GM21390 (cell line): ENCODE results near the gene ATG5.
A peak's percentile ranks its signal among the peaks of the same experiment; 100 is the strongest.

Experiments used
- ATAC-seq: cut with Tn5 transposase; IDR thresholded peaks from one replicate; pipeline ENCODE4 v1.9.1; 2021; ENCODE audit not compliant: unreplicated experiment

ATG5 gene

DNA sequence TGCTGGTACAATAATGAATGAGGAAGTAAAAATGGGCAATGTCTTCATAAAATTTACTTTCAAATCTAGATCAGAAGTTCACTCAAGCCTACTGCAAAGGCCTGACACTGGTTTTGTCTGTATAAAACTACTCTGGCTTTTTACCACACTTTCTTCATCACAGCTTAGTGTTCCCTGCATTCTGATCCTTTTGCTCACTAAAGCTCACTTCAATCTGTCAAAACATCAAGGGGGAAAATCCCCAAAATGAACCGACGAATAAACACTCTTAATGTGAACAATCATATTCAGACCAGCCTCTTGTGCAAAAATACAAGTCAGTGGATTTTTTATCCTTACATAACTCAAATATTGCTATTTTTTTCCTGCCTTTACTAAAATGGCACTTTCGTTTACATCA, 140.9 kb downstream of the ATG5 start:
- no peak for ATAC-seq

GRCh38 chr6:106183430-106183829, 142.1 kb downstream of the ATG5 start:
- no peak for ATAC-seq

- peak; percentile 84 for ATAC-seq
Observed at GRCh38 chr6:106182455-106182854, 143.1 kb downstream of the ATG5 start.

GRCh38 chr6:106181664-106182418, 143.7 kb downstream of the ATG5 start:
- peak; percentile 39 for ATAC-seq

DNA sequence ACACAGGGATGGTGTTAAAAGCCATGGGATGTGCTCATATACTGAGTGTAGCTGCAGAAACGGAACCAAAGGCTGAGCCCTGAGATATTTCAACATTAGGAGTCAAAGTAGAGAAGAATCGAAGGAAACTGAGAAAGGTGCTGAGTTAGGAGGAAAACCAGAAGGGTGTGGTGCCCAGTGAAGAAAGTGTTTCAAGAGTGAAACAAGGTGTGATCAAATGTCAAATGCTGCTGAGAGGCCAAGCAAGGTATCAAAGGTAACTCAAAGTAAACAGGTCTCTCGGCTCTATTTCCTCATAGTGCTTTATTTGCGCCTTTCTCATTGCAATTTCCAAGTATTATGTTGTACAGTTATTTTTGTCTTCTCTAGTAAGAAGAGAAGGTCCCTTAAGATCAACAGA, 145.4 kb downstream of the ATG5 start:
- ATAC-seq: no peak

- no peak for ATAC-seq
Observed at GRCh38 chr6:106178900-106179299, 146.7 kb downstream of the ATG5 start.

- no peak for ATAC-seq
Observed at GRCh38 chr6:106177786-106178185, 147.8 kb downstream of the ATG5 start.

- ATAC-seq: no peak
Observed at GRCh38 chr6:106173124-106173879, 152.3 kb downstream of the ATG5 start.

GRCh38 chr6:106170030-106170791, 155.3 kb downstream of the ATG5 start:
- no peak for ATAC-seq

- ATAC-seq: no peak
Observed at GRCh38 chr6:106169517-106169916, 156.0 kb downstream of the ATG5 start.

DNA sequence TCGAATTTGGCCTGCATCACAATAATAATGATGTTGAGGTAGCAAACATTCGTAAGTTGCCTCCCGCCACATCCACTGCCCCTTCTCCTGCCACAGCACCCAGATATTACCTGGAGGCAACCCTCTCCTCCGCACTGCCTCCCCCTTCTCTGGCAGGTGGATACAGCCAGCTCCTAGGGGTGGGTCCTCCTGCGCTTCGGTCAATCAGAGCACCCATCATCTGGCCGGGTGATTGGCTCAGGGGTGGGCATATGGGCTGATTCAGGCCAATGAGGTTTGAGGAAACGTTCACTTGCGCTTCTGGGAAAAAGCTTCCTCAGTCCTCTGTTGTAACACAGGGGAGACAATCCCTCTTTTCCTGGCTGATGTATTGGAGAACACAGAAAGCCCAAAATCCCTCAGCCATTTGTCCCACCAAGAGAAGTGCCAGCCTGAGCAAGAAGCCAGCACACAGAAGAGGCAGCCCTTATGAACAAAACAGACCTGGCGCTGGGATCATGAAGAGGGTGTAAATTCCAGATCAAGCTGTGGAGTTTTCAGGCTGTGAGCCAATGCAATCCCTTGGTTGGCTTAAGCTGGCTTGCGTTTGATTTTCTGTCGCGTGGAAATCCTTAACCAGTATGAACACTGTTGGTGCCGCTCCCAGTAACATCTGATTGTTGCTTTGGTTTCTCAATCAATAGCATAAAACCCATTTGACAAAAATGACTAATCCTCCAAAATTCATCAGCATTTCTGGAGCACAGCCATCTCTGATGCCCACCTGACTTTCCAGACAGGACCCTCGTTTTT, 157.3 kb downstream of the ATG5 start:
- no peak for ATAC-seq

DNA sequence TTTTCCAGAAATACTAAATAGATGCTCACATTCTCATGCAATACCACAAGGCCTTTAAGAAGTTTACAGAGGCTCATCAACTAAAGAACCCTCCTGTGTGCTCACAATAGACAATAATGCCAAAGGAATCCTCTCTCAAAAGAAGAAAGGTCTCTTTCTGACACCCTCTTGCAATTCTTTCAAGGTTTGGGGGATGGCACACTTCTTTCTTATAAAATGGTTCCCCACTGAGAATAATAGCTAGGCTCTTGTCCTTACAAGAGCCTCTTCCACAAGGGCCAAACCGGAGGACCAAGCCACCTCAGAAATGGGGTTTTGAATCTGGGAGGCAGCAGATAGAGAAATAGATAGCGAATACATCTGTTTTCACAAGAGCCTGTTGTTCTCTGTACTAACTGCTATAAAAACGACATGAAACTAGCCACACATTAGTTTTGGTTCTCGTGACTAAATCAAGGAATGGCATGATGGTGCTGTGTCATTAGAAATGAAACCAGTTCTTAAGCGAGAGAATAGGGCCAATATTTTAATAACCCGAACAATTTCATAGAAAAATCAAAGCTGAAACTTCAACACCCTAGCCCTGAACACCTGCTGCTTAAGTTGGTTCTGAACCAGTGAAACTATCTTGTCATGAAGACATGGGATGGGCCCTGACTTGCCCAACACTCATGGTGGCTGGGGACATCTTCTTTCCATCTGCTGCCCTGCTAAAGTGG, 158.3 kb downstream of the ATG5 start:
- ATAC-seq: peak; percentile 54

DNA sequence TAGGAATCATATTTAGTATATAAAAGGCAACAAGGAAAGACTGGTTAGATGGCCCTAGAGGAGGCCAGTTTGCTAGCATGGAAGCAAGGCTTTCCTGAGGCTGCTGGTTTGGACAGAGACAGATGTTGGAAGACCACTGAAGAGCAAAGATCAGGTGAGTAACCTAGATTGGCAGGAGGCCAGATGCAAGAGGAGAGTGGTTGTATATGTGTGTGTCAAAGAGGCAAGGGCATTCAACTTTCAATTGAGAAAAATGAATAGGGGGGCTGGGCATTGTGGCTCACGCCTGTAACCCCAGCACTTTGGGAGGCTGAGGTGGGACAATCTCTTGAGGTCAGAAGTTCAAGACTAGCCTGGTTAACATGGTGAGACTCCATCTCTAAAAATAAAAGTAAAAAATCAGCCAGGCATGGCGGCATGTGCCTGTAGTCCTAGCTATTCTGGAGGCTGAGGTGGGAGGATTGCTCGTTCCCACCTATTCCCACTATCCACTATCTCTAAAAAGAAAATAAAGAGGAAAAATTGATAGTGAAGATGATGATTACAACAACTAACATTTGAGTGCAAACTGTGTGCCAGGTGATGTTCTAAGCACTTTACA, 159.6 kb downstream of the ATG5 start:
- no peak for ATAC-seq

DNA sequence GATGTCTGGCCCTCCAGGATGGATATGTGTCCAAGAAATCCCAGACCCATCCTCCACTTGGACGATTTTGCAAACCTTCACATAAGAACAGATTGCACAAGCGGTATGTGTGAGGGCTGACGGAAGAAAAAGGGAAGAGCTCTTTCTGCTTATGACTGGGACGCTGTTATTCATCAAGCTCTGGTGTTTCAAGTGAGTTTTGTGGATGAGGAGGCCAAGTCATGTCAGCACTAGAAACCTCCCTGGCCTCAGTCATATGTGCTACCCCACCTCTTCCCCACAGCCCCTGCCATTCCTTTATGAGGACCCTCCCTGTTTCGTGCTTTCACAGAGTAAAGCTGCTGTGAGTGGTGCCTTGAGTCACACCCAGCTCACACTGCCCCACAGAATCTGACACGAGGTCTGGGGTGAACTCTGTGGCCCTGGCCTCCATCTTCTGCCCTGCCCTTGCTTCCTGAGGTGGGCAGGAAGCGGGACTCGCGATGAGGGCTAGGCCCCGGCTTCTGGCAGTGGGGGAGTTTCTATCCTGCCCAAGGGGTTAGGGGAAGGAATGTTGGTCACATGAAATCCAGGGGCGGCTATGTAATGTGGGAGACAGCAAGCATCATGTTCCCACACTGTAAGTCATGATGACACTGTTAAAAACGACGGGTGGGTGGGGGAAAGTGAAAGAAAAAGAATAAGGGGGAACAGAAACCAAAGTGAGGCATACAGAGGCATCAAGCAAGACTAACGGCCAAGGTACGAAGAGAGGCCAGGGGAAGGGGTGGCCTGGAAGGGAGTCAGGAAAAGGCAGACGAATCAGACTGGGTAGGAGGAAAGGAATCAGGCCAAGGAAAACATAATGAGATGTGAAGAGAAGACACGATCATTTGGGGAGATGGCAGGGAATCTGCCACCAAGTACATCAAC, 161.3 kb downstream of the ATG5 start:
- peak; percentile 40 for ATAC-seq

DNA sequence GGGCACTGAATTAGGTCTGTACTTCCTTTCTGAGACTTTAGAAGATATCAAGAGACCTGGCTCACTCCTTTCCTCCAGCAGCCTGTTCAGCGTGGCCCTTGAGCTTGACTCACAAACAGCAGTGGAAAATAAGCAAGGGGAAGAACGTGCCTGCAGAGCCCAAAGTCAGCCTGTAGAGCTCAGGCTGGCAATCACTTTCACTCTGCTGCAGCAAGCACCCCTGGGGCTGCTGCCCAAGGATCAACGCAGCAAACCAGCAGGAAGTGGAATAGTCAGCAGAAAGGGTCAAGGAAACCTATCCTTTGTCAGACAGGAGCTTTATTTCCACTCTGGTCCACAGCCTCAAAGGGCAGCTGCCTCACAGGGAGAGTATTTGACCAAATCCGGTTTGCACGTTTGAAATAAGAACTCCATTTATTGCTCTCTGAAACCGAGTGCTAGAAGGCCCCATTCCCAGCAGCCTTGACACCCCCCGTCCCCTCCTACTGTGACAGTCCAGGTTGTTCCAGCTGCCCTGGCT, 162.1 kb downstream of the ATG5 start:
- ATAC-seq: peak; percentile 20

- ATAC-seq: no peak
Observed at GRCh38 chr6:106162921-106163320, 162.6 kb downstream of the ATG5 start.

DNA sequence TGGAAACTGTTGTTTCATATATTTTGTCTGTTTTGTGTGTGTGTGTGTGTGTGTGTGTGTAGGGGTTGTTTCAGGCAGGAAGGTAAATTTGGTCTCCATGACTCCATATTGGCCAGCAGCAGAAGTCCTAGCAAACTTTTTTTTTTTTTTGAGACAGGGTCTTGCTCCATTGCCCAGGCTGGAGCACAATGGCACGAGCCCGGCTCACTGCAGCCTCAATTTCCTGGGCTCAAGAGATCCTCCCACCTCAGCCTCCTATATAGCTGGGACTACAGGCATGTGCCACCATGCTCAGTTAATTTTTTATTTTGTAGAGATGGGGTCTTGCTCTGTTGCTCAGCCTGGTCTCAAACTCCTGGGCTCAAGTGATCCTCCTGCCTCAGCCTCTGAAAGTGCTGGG, 163.7 kb downstream of the ATG5 start:
- no peak for ATAC-seq

- ATAC-seq: no peak
Observed at GRCh38 chr6:106161311-106161874, 164.2 kb downstream of the ATG5 start.
